ENCODE measurements around the gene TBCB. TPM values are rescaled to one million over a fixed set of nuclear protein-coding genes. Genes with fewer than 3 reads are reported as not detected.
"Not testable (repeated sequence)": the region's sequence is repeated elsewhere in the genome, so short reads cannot be mapped to it uniquely, and the experiment has no call there.

Gene TBCB
- total RNA-seq, 2 donors from 2014 or later = 82.3 to 115 TPM

DNA sequence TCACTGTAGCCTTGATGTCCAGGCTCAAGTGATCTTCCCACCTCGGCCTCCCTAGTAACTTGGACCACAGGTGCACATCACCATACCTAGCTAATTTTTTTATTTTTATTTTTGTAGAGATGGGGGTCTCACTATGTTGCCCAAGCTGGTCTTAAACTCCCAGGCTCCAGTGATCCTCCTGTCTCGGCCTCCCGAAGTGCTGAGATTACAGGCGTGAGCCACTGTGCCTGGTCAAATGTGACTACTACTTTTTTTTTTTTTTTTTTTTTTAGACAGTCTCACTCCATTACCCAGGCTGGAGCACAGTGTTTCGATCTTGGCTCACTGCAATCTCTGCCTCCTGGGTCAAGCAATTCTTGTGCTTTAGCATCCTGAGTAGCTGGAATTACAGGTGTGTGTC is 57.6 kb downstream of the TBCB start:
- H3K9ac ChIP-seq (ENCODE audit: low read depth in 2 of 2, low read length in 2 of 2) = no peak overlapping the region
- no peaks in the 10 kb centered on the region for H3K36me3 ChIP-seq
- no peaks in the 10 kb centered on the region for H3K4me1 ChIP-seq
- TF ChIP-seq, protein P1, sequence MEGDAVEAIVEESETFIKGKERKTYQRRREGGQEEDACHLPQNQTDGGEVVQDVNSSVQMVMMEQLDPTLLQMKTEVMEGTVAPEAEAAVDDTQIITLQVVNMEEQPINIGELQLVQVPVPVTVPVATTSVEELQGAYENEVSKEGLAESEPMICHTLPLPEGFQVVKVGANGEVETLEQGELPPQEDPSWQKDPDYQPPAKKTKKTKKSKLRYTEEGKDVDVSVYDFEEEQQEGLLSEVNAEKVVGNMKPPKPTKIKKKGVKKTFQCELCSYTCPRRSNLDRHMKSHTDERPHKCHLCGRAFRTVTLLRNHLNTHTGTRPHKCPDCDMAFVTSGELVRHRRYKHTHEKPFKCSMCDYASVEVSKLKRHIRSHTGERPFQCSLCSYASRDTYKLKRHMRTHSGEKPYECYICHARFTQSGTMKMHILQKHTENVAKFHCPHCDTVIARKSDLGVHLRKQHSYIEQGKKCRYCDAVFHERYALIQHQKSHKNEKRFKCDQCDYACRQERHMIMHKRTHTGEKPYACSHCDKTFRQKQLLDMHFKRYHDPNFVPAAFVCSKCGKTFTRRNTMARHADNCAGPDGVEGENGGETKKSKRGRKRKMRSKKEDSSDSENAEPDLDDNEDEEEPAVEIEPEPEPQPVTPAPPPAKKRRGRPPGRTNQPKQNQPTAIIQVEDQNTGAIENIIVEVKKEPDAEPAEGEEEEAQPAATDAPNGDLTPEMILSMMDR (IDR thresholded peaks at IDR 0.05) = no peak
- no peak overlapping the region for H3K4me3 ChIP-seq
- DNase-seq = no peak
- no peaks in the 10 kb centered on the region for H3K27me3 ChIP-seq
- no peak overlapping the region for H3K27ac ChIP-seq
- H3K9me3 ChIP-seq = no peaks in the 10 kb centered on the region
- intact Hi-C loops (cut with DNase I) = loop anchor here (10.0 kb wide), 1 partner anchor 108 kb away; no protein-coding TSS in a partner anchor

DNA sequence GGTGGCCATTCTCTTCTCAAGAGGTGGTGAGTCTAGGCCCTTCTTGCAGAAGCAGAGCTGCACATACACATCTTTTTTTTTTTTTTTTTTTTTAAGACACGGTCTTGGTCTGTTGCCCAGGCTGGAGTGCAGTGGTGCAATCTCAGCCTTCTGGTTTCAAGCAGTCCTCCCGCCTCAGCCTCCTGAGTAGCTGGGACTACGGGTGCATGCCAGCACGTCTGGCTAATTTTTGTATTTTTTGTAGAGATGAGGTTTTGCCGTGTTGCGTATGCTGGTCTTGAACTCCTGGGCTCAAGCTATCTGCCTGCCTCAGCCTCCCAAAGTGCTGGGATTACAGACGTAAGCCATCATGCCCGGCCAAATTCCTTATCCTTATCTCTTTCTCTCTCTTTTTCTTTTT is 58.6 kb downstream of the TBCB start:
- H3K4me3 ChIP-seq; H3K9me3 ChIP-seq; H3K27ac ChIP-seq; H3K36me3 ChIP-seq; H3K9ac ChIP-seq (ENCODE audit: low read depth in 2 of 2, low read length in 2 of 2); DNase-seq; H3K4me1 ChIP-seq; H3K27me3 ChIP-seq: not testable (repeated sequence)
- intact Hi-C loops (cut with DNase I) = loop anchor here (10.0 kb wide), 1 partner anchor 109 kb away; no protein-coding TSS in a partner anchor

Other genes starting within 250 kb of the TBCB start
- 1 to 10 TPM; 2.6 to 3.7 TPM for gene APLP1, start 246.9 kb upstream of the TBCB start, total RNA-seq
- 10 to 100 TPM in 1 of 2 donors, 1 to 10 TPM in 1; 8.6 to 11.2 TPM for gene NFKBID, start 214.9 kb upstream of the TBCB start, total RNA-seq
- gene HCST, start 212.9 kb upstream of the TBCB start, total RNA-seq = 1 to 10 TPM; 2.4 to 4.8 TPM
- gene TYROBP, start 207.2 kb upstream of the TBCB start, total RNA-seq = 10 to 100 TPM; 10.4 to 32.8 TPM
- 10 to 100 TPM; 10.0 to 17.4 TPM for gene LRFN3, start 179.1 kb upstream of the TBCB start, total RNA-seq
- 10 to 100 TPM; 25.2 to 31.6 TPM for gene SDHAF1, start 120.3 kb upstream of the TBCB start, total RNA-seq
- gene SYNE4, start 106.7 kb upstream of the TBCB start, total RNA-seq = 10 to 100 TPM in 1 of 2 donors, 1 to 10 TPM in 1; 9.3 to 10.1 TPM
- 10 to 100 TPM; 17.0 to 26.2 TPM for gene ALKBH6, start 101.3 kb upstream of the TBCB start, total RNA-seq
- gene CLIP3, start 82.6 kb upstream of the TBCB start, total RNA-seq = 10 to 100 TPM in 1 of 2 donors, 1 to 10 TPM in 1; 3.4 to 11.7 TPM
- gene THAP8, start 61.2 kb upstream of the TBCB start, total RNA-seq = 1 to 10 TPM; 3.3 to 4.6 TPM
- gene WDR62, start 60.6 kb upstream of the TBCB start, total RNA-seq = 10 to 100 TPM in 1 of 2 donors, 1 to 10 TPM in 1; 2.1 to 13.1 TPM
- not detected for gene OVOL3, start 4.3 kb upstream of the TBCB start, total RNA-seq
- gene POLR2I, start 593 bp upstream of the TBCB start, total RNA-seq = 10 to 100 TPM; 41.6 to 94.0 TPM
- gene CAPNS1, start 24.6 kb downstream of the TBCB start, total RNA-seq = 100 to 1,000 TPM; 677 to 794 TPM
- gene COX7A1, start 37.0 kb downstream of the TBCB start, total RNA-seq = 10 to 100 TPM in 1 of 2 donors, 1 to 10 TPM in 1; 8.2 to 17.1 TPM
- 1 to 10 TPM; 2.2 to 3.2 TPM for gene ZNF565, start 99.2 kb downstream of the TBCB start, total RNA-seq
- gene ZNF146, start 99.6 kb downstream of the TBCB start, total RNA-seq = 10 to 100 TPM; 44.0 to 45.2 TPM

Measured in colonic mucosa (tissue), 4 donors.